Activated CD4-positive, alpha-beta T cell treated with anti-CD3 and anti-CD28 coated beads, Interleukin-2, Interleukin-4, amounts not matched to agents 100 ng/mL and 50 ng/mL, durations not matched to agents 16 hours and 8 hours (primary cell): ENCODE results near the gene EZR.
"Not testable (repeated sequence)": the region's sequence is repeated elsewhere in the genome, so short reads cannot be mapped to it uniquely, and the experiment has no call there.

Experiments used
- DNase-seq: peaks from one replicate; pipeline ENCODE4 v3.0.0-alpha.2; 2020; ENCODE audit warnings: low spot score

Gene EZR

GRCh38 chr6:158797331-158798310, 21.5 kb downstream of the EZR start:
- no peak for DNase-seq

DNA sequence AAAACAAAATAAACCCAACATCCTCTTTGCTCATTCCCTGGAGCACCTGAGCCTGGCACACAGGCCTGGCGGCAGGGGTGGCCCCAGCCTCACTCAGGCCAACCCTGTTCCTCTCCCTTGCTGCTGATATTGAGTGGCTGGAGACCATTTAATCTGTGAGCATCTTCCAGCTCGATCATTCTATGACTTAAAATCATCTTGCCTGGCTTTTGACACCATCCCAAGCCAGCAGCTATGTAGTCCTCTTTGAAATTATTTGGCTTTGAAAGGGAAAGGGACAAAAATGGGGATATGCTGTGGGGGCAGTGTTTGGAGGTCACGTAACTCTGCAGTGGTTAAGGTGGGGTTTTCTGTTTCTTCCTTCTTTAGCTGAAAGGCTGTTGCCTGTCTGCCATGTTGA, 22.8 kb downstream of the EZR start:
- DNase-seq = no peak

DNA sequence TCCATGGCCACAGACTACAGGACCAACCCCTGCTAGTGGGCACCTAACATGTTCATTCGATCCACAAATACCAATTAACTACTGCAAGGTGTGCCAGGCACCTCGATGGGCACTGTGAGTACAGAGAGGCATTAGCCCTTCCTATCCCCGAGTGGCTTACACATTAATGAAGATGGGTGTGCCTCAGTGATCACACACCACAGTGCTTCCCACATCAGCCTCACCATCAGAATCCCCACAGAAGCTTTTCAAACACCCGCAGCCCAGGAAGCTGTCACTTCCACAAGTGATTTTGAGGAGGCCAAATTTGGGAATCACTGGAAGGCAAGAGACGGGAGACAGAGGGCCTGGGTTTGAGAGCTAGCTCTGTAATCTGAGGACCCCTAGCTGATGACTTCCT, 23.7 kb downstream of the EZR start:
- DNase-seq = no peak

- peak; percentile 43 for DNase-seq
These were observed 25.7 kb downstream of the EZR start for GRCh38 chr6:158793432-158793831.

DNA sequence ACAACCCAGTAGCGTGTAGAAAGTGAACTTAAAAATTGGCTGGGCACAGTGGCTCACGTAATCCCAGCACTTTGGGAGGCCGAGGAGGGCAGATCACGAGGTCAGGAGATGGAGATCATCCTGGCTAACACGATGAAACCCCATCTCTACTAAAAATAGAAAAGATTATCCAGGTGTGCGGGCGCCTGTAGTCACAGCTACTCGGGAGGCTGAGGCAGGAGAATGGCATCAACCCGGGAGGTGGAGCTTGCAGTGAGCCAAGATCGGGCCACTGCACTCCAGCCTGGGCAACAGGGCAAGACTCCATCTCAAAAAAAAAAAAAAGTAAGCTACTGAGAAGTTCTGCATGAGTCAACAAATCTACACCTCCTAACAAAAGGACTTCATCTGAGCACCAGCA, 26.7 kb downstream of the EZR start:
- not testable (repeated sequence) for DNase-seq

- DNase-seq = no peak
These were observed 27.8 kb downstream of the EZR start for GRCh38 chr6:158791274-158791855.

- DNase-seq = peak; percentile 47
These were observed 29.9 kb downstream of the EZR start for GRCh38 chr6:158789115-158789917.

DNA sequence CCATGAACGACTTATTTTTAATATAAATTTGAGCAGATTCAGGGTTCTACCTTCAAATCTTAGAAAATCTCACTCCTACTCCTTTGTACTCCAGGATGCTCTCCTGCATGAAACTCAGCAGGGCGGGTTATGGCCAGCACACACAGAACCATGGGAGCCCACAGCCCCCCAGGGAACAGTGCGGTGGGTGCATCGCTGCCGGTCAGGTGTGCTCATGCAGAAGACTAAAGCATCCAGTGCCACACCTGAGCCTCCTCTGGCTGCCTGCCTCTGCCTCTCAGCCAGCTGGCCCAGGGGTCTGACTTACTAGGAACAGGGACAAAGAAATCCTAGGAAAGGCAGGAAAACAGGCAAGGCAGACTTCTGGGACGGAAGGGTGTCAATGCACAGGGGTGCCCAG, 31.8 kb downstream of the EZR start:
- no peak for DNase-seq

DNA sequence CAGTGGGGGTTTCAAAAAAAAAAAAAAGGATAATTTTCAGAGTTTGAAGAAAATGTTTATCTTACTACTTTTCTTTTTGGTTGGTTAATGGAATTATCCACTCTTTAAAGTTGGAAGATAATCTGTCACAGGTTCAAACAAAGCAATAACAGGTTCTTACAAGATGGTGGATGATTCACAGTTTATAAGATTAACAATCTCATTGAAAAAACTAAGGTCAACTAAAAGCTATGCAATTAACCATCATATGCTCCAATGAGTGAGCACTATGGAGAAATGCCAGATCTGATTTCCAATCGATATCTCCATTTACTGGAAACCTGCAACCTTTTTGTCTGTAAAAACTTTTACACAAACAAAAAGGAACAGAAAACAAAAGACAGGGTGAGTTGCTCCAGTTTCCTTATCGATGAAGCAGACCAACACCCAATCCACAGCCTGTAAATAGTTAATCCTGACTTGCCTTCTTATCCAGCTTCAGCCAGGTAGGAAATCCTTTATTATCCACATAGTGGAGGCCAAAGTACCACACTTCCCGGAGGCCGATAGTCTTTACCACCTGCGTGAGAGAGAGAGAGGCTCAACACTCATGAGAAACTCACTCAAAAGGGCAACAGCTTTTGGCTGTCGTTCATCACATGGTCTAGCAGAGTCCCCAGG, 32.4 kb downstream of the EZR start:
- no peak for DNase-seq

GRCh38 chr6:158785036-158785435, 34.1 kb downstream of the EZR start:
- no peak for DNase-seq

- DNase-seq = no peak
These were observed 34.7 kb downstream of the EZR start for GRCh38 chr6:158784505-158784904.

DNA sequence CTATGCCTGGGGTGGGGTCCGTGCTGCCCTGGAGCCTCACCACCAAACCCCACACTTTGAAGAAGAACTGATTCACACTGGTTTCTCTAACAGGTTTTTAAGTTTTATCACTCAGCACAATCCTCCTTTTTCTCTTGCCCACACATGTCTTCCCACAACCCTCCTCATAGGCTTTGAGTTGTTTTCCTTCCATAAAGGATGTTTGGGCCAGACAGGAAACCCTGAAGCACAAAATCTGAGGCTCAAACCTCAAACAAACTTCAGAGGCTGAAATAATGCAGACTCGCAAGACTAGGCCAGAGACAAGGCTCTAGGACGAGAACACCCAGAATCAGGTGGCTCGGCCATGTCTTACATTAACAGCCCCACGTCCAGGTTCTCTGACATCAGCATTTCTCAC, 35.3 kb downstream of the EZR start:
- DNase-seq = no peak

DNA sequence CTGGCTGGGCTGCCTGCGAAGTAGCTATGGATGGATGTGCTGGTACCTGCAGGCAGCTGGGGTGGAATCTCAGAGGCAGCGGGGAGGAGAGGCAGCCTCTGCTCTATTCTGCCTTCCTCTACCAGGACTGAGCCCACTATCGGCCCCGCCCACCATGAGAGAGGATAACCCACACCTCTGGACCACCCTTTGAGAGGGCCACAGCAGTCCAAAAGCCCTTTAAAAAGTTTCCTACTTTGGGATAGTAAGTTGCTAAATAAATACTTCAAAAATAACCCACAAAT, 36.1 kb downstream of the EZR start:
- no peak for DNase-seq

- no peak for DNase-seq
These were observed 36.6 kb downstream of the EZR start for GRCh38 chr6:158782432-158783166.

- no peak for DNase-seq
These were observed 37.3 kb downstream of the EZR start for GRCh38 chr6:158781692-158782373.

GRCh38 chr6:158780988-158781691, 38.0 kb downstream of the EZR start:
- DNase-seq = no peak

- no peak for DNase-seq
These were observed 38.8 kb downstream of the EZR start for GRCh38 chr6:158780246-158780884.

GRCh38 chr6:158778005-158778527, 41.1 kb downstream of the EZR start:
- DNase-seq = no peak

- no peak for DNase-seq
These were observed 41.7 kb downstream of the EZR start for GRCh38 chr6:158777510-158777909.

DNA sequence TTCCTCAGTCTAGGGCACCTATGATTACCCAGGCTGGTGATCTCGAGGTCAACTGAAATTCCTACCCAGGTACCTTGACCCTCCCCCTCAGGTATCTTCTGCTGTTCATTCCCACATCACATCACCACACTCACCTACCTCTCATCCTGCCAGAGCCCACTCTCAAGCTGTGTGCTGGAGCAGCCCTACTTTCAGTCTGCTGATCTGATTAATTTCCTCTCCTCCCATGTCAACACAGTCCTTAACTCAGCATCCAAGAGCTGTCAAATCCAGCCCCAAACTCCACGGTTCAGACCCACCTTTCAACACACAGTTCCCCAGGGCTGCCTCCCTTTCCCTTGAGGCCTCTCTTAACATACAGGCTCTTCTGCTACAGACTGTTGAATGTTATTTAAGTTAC, 42.4 kb downstream of the EZR start:
- DNase-seq = no peak
